ENCODE data around the gene BANK1.

GRCh38 chr4:101825953-101826352 is 35.4 kb downstream of the BANK1 start:
- no peak for TF ChIP-seq YY1 (IDR thresholded peaks at IDR 0.05; ENCODE audit: low read depth)
- no peak for TF ChIP-seq EGR1 (IDR thresholded peaks at IDR 0.05)
- TF ChIP-seq EP300 (IDR thresholded peaks at IDR 0.05; ENCODE audit: borderline replicate concordance): no peak
- no peak for TF ChIP-seq TCF12 (IDR thresholded peaks at IDR 0.05; ENCODE audit: low read depth)
- no peak for TF ChIP-seq RAD21 (IDR thresholded peaks at IDR 0.05; ENCODE audit: low read depth)
- no peak for TF ChIP-seq TAF1 (IDR thresholded peaks at IDR 0.05; ENCODE audit: low read depth)
- no peak for TF ChIP-seq USF1 (IDR thresholded peaks at IDR 0.05)
- no peak for TF ChIP-seq REST (IDR thresholded peaks at IDR 0.05; ENCODE audit: low read depth)
- no peak for TF ChIP-seq CEBPB (IDR thresholded peaks at IDR 0.05)
- TF ChIP-seq FOXM1 (IDR thresholded peaks at IDR 0.05; ENCODE audit: borderline replicate concordance, low read depth): no peak
- TF ChIP-seq MAX (IDR thresholded peaks at IDR 0.05): no peak
- TF ChIP-seq CREB1 (IDR thresholded peaks at IDR 0.05; ENCODE audit: low read depth): no peak
- no peak for TF ChIP-seq NFIC (IDR thresholded peaks at IDR 0.05)
- TF ChIP-seq ZBTB7A (IDR thresholded peaks at IDR 0.05; ENCODE audit: low read depth): no peak

Data from Ishikawa (cell line).